Metanephros (tissue), 2 donors: ENCODE measurements around the gene CCAR1. TPM values are rescaled to one million over a fixed set of nuclear protein-coding genes. Genes with fewer than 3 reads are reported as not detected.

Experiments
- small RNA-seq: library from RNA; depleted of rRNA; stranded (forward); fragments of <200 nt; gene quantifications from one replicate; pipeline ENCODE3, GENCODE V24; 2014; ENCODE audit warnings: low replicate concordance
- total RNA-seq: library from RNA; depleted of rRNA; stranded (reverse); fragments of >200 nt; gene quantifications from one replicate; pipeline ENCODE4 v1.2.3, GENCODE V29; 2014

The CCAR1 gene, protein sequence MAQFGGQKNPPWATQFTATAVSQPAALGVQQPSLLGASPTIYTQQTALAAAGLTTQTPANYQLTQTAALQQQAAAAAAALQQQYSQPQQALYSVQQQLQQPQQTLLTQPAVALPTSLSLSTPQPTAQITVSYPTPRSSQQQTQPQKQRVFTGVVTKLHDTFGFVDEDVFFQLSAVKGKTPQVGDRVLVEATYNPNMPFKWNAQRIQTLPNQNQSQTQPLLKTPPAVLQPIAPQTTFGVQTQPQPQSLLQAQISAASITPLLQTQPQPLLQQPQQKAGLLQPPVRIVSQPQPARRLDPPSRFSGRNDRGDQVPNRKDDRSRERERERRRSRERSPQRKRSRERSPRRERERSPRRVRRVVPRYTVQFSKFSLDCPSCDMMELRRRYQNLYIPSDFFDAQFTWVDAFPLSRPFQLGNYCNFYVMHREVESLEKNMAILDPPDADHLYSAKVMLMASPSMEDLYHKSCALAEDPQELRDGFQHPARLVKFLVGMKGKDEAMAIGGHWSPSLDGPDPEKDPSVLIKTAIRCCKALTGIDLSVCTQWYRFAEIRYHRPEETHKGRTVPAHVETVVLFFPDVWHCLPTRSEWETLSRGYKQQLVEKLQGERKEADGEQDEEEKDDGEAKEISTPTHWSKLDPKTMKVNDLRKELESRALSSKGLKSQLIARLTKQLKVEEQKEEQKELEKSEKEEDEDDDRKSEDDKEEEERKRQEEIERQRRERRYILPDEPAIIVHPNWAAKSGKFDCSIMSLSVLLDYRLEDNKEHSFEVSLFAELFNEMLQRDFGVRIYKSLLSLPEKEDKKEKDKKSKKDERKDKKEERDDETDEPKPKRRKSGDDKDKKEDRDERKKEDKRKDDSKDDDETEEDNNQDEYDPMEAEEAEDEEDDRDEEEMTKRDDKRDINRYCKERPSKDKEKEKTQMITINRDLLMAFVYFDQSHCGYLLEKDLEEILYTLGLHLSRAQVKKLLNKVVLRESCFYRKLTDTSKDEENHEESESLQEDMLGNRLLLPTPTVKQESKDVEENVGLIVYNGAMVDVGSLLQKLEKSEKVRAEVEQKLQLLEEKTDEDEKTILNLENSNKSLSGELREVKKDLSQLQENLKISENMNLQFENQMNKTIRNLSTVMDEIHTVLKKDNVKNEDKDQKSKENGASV
- 45.4 TPM for total RNA-seq

DNA sequence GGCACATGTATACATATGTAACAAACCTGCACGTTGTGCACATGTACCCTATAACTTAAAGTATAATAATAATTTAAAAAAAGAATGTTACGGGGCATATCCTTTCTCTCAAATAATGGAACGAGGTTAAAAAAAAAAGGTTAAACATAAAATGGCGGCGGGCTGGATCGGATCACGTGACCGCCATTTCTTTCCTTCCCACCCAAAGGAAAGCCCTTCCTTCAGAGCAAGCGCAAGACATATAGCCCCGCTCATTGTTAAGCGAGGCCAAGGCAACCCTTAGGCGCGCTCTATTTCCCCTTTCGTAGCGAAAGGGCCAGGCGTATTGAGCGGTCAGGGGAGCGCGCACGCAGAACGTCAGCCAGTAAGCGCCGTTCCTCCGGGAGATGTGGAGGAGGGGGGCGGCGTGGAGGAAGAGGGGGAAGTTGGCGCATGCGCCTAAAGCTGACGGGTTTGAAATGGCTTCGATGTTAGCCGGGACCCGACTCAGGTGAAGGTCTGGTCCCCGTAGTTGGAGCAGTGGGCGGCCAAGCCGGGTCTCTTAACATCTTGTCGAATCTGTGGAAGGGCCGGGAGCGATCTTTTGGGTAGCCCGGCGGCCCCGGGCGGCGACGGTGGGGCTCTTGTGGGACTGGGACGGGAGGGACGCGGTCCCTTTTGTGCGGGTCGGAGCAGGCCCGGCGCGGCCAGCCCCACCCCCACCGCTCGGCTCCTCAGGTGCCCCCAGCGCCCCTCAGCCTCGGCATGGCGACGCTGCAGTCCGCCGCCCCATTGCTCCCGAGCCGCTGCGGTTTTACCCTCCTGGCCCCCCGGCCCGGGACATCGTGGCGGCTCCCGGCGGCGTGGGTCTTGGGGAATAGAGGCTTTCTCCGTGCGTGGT, at the start of gene CCAR1:
TSS of gene CCAR1 (plus strand) at position 447 of the 880 bp plus-strand sequence. CDS start 1,266 bp downstream, outside the sequence.

DNA sequence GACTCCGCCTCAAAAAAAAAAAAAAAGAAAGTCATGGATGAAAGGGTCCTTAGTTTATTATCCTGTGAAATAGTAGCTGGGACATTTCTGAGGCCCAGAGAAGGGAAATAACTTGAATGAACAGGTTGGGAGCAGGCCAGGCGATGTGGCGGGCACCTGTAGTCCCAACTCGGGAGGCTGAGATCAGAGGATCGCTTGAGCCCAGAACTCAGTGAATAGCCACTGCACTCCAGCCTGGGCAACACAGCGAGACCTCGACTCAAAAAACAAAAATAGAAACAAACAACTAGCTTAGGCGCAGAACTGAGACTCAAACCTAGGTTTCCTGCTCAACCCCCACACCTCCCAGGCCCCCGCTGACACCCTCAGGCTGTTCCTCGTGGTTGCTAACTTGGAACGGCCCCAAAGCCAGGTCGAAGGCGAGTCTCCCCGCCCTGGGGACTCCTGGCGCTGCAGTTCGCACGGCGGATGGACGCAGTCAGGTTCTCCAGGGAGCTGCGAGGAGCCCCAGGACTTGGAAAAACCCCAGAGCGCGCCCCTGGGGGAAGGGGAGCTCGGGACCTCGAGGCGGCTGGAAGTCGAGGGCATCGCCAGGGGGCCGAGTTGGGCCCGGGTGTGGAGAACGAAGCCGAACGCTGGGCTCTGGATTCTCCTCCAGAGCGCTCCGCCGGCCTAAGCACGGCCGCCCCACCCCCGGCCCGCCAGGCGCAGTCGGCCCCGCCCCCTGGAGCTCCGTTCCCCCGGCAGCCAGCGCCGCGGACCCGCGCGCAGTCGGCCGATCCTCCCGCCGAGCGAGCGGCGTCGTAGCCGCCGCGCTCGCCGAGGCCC, 105.9 kb downstream of the CCAR1 start, which contains the start of gene STOX1:
TSS of gene STOX1 (plus strand) at position 768 of the 828 bp plus-strand sequence. CDS start 93 bp downstream, outside the sequence.

Small RNA genes lying within 50 kb of the gene (small RNA-seq; reads per million reads assigned to genes)
- not detected for gene MIR1254-1
- not detected for gene RF00019

Other genes starting within 250 kb of the CCAR1 start
- gene DNA2, start 249.3 kb upstream of the CCAR1 start, total RNA-seq, result 7.8 TPM
- gene SLC25A16, start 193.7 kb upstream of the CCAR1 start, total RNA-seq, result 36.0 TPM
- 16.5 TPM for gene TET1, start 160.9 kb upstream of the CCAR1 start, total RNA-seq
- 5.4 TPM for gene STOX1, start 106.3 kb downstream of the CCAR1 start, total RNA-seq
- 36.4 TPM for gene DDX50, start 180.1 kb downstream of the CCAR1 start, total RNA-seq
- gene DDX21, start 234.9 kb downstream of the CCAR1 start, total RNA-seq, result 29.7 TPM